GM12878 (cell line): ENCODE measurements around the gene HERC5. TPM values are rescaled to one million over a fixed set of nuclear protein-coding genes. Genes with fewer than 3 reads are reported as not detected.

Source experiments
- ATAC-seq: fragments of 200-7000 bp; cut with Tn5 transposase; 3 replicates; pipeline ENCODE4 v1.9.1; 2020; ENCODE audit warnings: mild to moderate bottlenecking, moderate library complexity
- BruUV-seq: library from RNA; stranded (reverse); fragments of 400-500 nt; replicated peaks from 2 replicates; lab custom pipeline; 2021; lab: Mats Ljungman, UMichigan
- CTCF ChIA-PET: fragments of 300-600 bp; sonication (Branson Sonifier 250); formaldehyde crosslinking; extraction: SDS; loops from one replicate; lab custom pipeline; 2021; ENCODE audit warnings: inconsistent platforms; lab: Yijun Ruan, JAX
- POLR2A ChIA-PET: fragments of 350-600 bp; formaldehyde crosslinking; extraction: SDS; loops from one replicate; lab custom pipeline; 2021; ENCODE audit warnings: inconsistent platforms; lab: Charles Lee
- RAD21 ChIA-PET: fragments of 300-600 bp; sonication (Branson Sonifier 250); formaldehyde crosslinking; loops from one replicate; lab custom pipeline; 2023; ENCODE audit warnings: antibody characterized with exemption; ENCODE audit not compliant: unreplicated experiment; lab: Charles Lee
- SMC1A ChIA-PET: fragments of 300-600 bp; sonication (Branson Sonifier 250); formaldehyde crosslinking; loops from one replicate; lab custom pipeline; 2023; ENCODE audit not compliant: unreplicated experiment, uncharacterized antibody; lab: Charles Lee
- DNase-seq: peaks from one replicate; pipeline ENCODE4 v3.0.0-alpha.2; 2011; ENCODE audit warnings: low read depth, low spot score
- FAIRE-seq: peaks from 3 replicates; lab custom pipeline; 2011; peaks lifted over from hg19 to GRCh38; lab: Jason Lieb, UNC
- H2AFZ ChIP-seq: 2 replicates; pipeline ENCODE4 v1.6.0; 2011; ENCODE audit warnings: low read depth, low read length, control low read depth; ENCODE audit not compliant: control insufficient read depth
- H3K27ac ChIP-seq: 2 replicates; pipeline ENCODE4 v1.5.1; 2011; ENCODE audit warnings: control low read depth; ENCODE audit not compliant: control insufficient read depth, insufficient read depth
- H3K27me3 ChIP-seq, 2 experiments: replicated peaks in 1 of 2; 2 replicates each; pipeline versions ENCODE4 v1.6.0 to v1.6.1; 2011; ENCODE audit warnings: low read length in 1 of 2; ENCODE audit not compliant: control insufficient read depth in 2 of 2, insufficient read depth in 2 of 2
- H3K36me3 ChIP-seq, 2 experiments: 2 replicates each; pipeline ENCODE4 v1.5.1; 2011; ENCODE audit warnings: low read length in 1 of 2; ENCODE audit not compliant: control insufficient read depth in 2 of 2, insufficient read depth in 2 of 2
- H3K4me1 ChIP-seq: 2 replicates; pipeline ENCODE4 v1.6.1; 2011; ENCODE audit warnings: mild to moderate bottlenecking, low read length, moderate library complexity, mixed read lengths; ENCODE audit not compliant: control insufficient read depth, insufficient read depth
- H3K4me2 ChIP-seq: 2 replicates; pipeline ENCODE4 v1.6.0; 2011; ENCODE audit warnings: control low read depth; ENCODE audit not compliant: control insufficient read depth, insufficient read depth
- H3K4me3 ChIP-seq: fragments of 200-600 bp; sonication (generic); 2 replicates; pipeline ENCODE4 v1.5.1; 2016
- H3K79me2 ChIP-seq: 2 replicates; pipeline ENCODE4 v1.6.0; 2011; ENCODE audit warnings: low read length; ENCODE audit not compliant: control insufficient read depth, insufficient read depth
- H3K9ac ChIP-seq: 2 replicates; pipeline ENCODE4 v1.8.0; 2011; ENCODE audit warnings: low read length, control low read depth, mixed read lengths; ENCODE audit not compliant: control insufficient read depth, insufficient read depth
- H3K9me3 ChIP-seq: replicated peaks from 3 replicates; pipeline ENCODE4 v1.5.1; 2011; ENCODE audit warnings: mild to moderate bottlenecking, low read length; ENCODE audit not compliant: control insufficient read depth, insufficient read depth
- H4K20me1 ChIP-seq: 2 replicates; pipeline ENCODE4 v1.6.0; 2011; ENCODE audit not compliant: control insufficient read depth, insufficient read depth
- EED ChIP-seq: sonication (generic); IDR thresholded peaks from 2 replicates; pipeline ENCODE4 v1.6.1; 2016; ENCODE audit warnings: antibody characterized with exemption, low read depth
- FOXM1 ChIP-seq: IDR thresholded peaks from 2 replicates; pipeline ENCODE4 v1.6.1; 2012; ENCODE audit warnings: low read depth, mild to moderate bottlenecking, inconsistent platforms, low read length, moderate library complexity
- IKZF1 ChIP-seq: fragments of 450-650 bp; conservative IDR thresholded peaks from 2 replicates; pipeline ENCODE4 v1.6.1; 2017; ENCODE audit warnings: antibody characterized with exemption, mild to moderate bottlenecking
- IKZF2 ChIP-seq, 2 experiments: fragments of 450-650 bp; IDR thresholded peaks; 2 replicates each; pipeline ENCODE4 v1.6.1; 2017; ENCODE audit warnings: mild to moderate bottlenecking in 2 of 2, moderate library complexity in 2 of 2
- JUNB ChIP-seq: IDR thresholded peaks from 2 replicates; pipeline ENCODE4 v1.6.1; 2016; ENCODE audit warnings: antibody characterized with exemption, mild to moderate bottlenecking
- NR2C1 ChIP-seq: fragments of 450-650 bp; IDR thresholded peaks from 2 replicates; pipeline ENCODE4 v1.6.1; 2017; ENCODE audit warnings: antibody characterized with exemption, mild to moderate bottlenecking, moderate library complexity
- RELB ChIP-seq: fragments of 450-650 bp; IDR thresholded peaks from 2 replicates; pipeline ENCODE4 v1.6.1; 2017; ENCODE audit warnings: low read depth, mild to moderate bottlenecking, moderate library complexity
- RUNX3 ChIP-seq: IDR thresholded peaks from 2 replicates; pipeline ENCODE4 v1.6.1; 2012; ENCODE audit warnings: low read length, inconsistent platforms
- SPI1 ChIP-seq: IDR thresholded peaks from 2 replicates; pipeline ENCODE4 v1.6.1; 2011; ENCODE audit warnings: low read depth, mild to moderate bottlenecking, low read length, moderate library complexity, borderline replicate concordance; ENCODE audit not compliant: insufficient read depth
- SUPT20H ChIP-seq: IDR thresholded peaks from 2 replicates; pipeline ENCODE4 v1.6.1; 2011; ENCODE audit warnings: low read depth, mild to moderate bottlenecking, low read length, moderate library complexity, borderline replicate concordance; ENCODE audit not compliant: control insufficient read depth
- USF2 ChIP-seq: IDR thresholded peaks from 2 replicates; pipeline ENCODE4 v1.6.1; 2011; ENCODE audit warnings: low read depth, low read length, improper control_type of control experiment, borderline replicate concordance
- YY1 ChIP-seq: IDR thresholded peaks from 2 replicates; pipeline ENCODE4 v1.6.1; 2011; ENCODE audit warnings: low read depth, mild to moderate bottlenecking, low read length
- ZNF592 ChIP-seq: fragments of 450-650 bp; IDR thresholded peaks from 2 replicates; pipeline ENCODE4 v1.6.1; 2017; ENCODE audit warnings: mild to moderate bottlenecking, moderate library complexity
- WGBS: methylation state at CpG from one replicate; pipeline ENCODE4 v1.1.6; 2016; ENCODE audit warnings: low lambda C conversion rate; ENCODE audit not compliant: insufficient replicate concordance, insufficient coverage; ENCODE audit errors: missing lambda C conversion rate; 5-methylcytosine and 5-hydroxymethylcytosine counted together
- in situ Hi-C: fragments of 300-500 bp; cut with MboI; formaldehyde crosslinking; loops from 9 replicates; pipeline ENCODE4 v1.14.3; 2018; ENCODE audit warnings: mixed read lengths
- intact Hi-C: fragments of 100-400 bp; cut with micrococcal nuclease; formaldehyde crosslinking; loops from one replicate; pipeline ENCODE4 v1.14.2; 2022; ENCODE audit not compliant: unreplicated experiment
- polyA plus RNA-seq, 11 experiments: library from polyadenylated mRNA; depleted of rRNA in 4 of 11; unstranded in 6 of 11; stranded (reverse) in 5 of 11; fragments of >200 nt; fragmentation: Nextera tagmentation in 4 of 11; fragmentation: Illumina TruSeq in 1 of 11; extraction: Ambion mirVana in 4 of 11; extraction: Trizol in 1 of 11; gene quantifications; 1 replicate in 1 of 11; 2 replicates in 10 of 11; pipeline versions ENCODE4 v1.2.1 to v1.2.3, GENCODE V29; 2011 to 2016; ENCODE audit warnings: inconsistent platforms in 2 of 11, missing spikeins in 2 of 11, low read depth in 1 of 11
- total RNA-seq, 4 experiments: library from RNA; depleted of rRNA in 3 of 4; stranded (reverse); fragments of >200 nt in 3 of 4; fragmentation: Illumina TruSeq in 1 of 4; extraction: Trizol in 1 of 4; gene quantifications; 2 replicates each; pipeline versions ENCODE4 v1.2.1 to v1.2.3, GENCODE V29; 2013 to 2021

Gene HERC5
- total and polyA plus RNA-seq, 10 of the 15 experiments (the other 5 are each of a cell fraction or from before 2014, with no cell fraction given), result 12.5 to 60.7 (median 25.1) TPM

GRCh38 chr4:88409789-88410188 is 47.1 kb upstream of the HERC5 start (continued):
- TF ChIP-seq ZNF592 (no peak), FOXM1 (no peak), NR2C1 (no peak)

- in situ Hi-C loops (no loop called here), intact Hi-C loops (no loop called here)
- Histone ChIP-seq H4K20me1 (no peaks in the 10 kb centered on the region), H3K4me2 (no peak overlapping the region), H3K79me2 (no peaks in the 10 kb centered on the region), H3K27ac (no peak overlapping the region), H3K4me1 (peaks cover 4% of the 10 kb centered on the region; the same call in 1 of the 2 replicates), H3K4me3 (no peak overlapping the region), H3K9me3 (no peaks in the 10 kb centered on the region; the same call in 2 of the 3 replicates), H3K9ac (no peak overlapping the region), H3K36me3 (peaks cover 0 to 5% of the 10 kb centered on the region in 2 experiments; a peak in 1 of 4 replicates), H3K27me3 (no peaks in the 10 kb centered on the region), H2AFZ (no peak overlapping the region)
- FAIRE-seq, result no peak
- peak; percentile 13 for DNase-seq
- SMC1A ChIA-PET, result interaction anchor here (1.0 to 1.9 kb wide), 4 partner anchors 9 to 43 kb away, joined by 4 to 6 read pairs (median 5); no protein-coding TSS in a partner anchor
- POLR2A ChIA-PET, result interaction anchor here (1.0 to 1.2 kb wide), 2 partner anchors 12 to 29 kb away, joined by 3 read pairs; no protein-coding TSS in a partner anchor
- peak; percentile 96 for ATAC-seq
- CTCF ChIA-PET, result interaction anchor here (1.0 to 2.0 kb wide), 2 partner anchors 12 to 28 kb away, joined by 3 to 5 read pairs; no protein-coding TSS in a partner anchor
- no TSS peak for BruUV-seq
- RAD21 ChIA-PET, result interaction anchor here (1.2 to 2.1 kb wide), 2 partner anchors 8 to 33 kb away, joined by 3 to 10 read pairs; partner anchors contain the start of gene HERC6
- WGBS, result 94% methylated on average over 3 of the region's 3 CpGs
- TF ChIP-seq RUNX3, result peak; percentile 7; the same call in 1 of the 2 replicates
- no peak for TF ChIP-seq SUPT20H
- no peak for TF ChIP-seq JUNB
- TF ChIP-seq RELB, result peak; percentile 12; the same call in 1 of the 2 replicates
- 0 out of 2 replicates have a peak, but pooled peaks have one; percentile 14 for TF ChIP-seq EED
- peak; percentile 71; the same call in 1 of the 2 replicates for TF ChIP-seq YY1
- TF ChIP-seq USF2, result peak; percentile 30; the same call in 1 of the 2 replicates
- TF ChIP-seq SPI1, result peak; percentile 75
- TF ChIP-seq IKZF2 (IDR thresholded peaks at IDR 0.05), result peak; percentile 37 to 46; a peak in 3 of 4 replicates
- peak; percentile 53 for TF ChIP-seq IKZF1
Measured at GRCh38 chr4:88411491-88412096, 45.3 kb upstream of the HERC5 start.
